CD4-positive, alpha-beta T cell treated with Interleukin-21 for 1 hour (primary cell): ENCODE measurements around the gene VAT1.

ENCODE experiments used
- DNase-seq: peaks from one replicate; pipeline ENCODE4 v3.0.0-alpha.2; 2020

The VAT1 gene

GRCh38 chr17:42967925-42968324, 54.3 kb downstream of the VAT1 start:
- DNase-seq, result no peak
